ENCODE results near the gene COX7A1.
A peak's percentile ranks its signal among the peaks of the same experiment; 100 is the strongest.
"Not testable (repeated sequence)": the region's sequence is repeated elsewhere in the genome, so short reads cannot be mapped to it uniquely, and the experiment has no call there.

The COX7A1 gene

DNA sequence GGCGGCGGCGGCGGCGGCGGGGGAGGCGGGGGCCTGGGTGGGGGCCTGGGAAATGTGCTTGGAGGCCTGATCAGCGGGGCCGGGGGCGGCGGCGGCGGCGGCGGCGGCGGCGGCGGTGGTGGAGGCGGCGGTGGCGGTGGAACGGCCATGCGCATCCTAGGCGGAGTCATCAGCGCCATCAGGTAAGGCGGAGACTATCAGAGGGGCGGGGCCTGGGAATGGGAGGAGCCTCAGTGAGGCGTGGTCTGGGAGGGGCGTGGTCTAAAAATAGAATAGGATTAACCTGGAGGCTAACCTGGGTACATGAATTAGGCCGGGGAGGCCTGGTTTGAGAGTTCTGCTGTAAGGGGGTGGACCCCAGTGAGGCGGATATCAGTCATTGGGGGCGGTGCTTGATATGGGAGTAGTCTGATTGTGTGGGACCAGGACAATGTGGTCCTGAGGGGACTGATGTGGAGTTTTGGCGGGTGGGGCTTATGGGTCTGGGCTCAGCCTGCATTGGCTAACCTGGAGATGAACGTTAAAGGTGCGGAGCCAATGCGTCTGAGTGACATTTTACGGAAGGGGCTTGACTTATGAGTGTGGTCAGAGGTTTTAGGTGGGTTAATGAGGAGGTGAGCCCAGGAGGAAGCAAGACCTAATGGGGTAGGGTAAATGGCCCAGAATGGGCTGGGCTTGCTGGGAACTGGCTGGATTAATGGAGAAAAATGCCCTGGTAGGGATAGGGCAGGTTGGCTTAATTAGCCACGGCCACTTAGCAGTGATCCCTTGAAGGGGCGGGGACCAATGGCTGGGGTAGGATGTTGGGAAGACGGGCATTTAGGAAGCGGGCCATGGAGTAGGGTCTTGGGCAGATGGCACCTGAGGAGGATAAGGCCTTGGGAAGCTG is 11.0 kb downstream of the COX7A1 start:
- DNase-seq (ENCODE audit: low spot score): peak; percentile 75

DNA sequence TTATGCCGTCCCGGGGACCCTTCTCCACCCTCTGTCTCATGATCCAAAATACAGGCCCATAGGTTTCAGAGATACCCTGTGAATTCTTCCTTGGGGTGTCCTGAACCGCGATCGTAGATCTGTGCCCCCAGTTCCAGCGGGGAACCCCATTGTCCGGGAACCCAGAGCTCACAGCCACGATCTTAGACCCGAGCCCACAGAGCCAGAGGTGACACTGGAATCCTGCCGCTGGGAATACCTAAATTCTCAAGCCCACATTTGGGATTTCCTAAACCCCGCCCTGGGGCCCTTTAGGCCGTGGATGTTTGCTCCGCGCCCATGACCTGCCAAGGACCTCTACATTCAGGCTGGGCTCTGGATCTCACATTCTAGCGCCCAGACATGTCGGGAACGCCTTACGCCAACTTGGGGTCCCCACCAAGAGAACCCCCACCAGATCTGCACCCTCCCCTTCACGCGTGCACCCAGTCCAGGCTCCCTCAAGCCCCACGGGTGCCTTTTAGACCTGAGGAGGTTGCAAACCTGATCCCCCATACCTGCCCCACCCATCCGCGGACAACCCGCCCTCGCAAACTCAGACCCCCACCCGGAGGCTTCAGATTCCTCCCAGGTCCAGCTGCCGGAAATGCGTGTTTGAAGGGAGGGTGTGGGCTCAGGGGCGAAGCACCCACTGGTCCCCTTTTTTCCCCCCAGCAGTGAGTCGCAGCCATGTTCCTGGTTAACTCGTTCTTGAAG is 11.8 kb downstream of the COX7A1 start:
- DNase-seq (ENCODE audit: low spot score): peak; percentile 57

- DNase-seq (ENCODE audit: low spot score): peak; percentile 96
These were observed 12.6 kb downstream of the COX7A1 start, which contains the start of gene CAPNS1 for GRCh38 chr19:36139473-36140303. Gene CAPNS1 (plus strand): TSS chr19:36140066. CDS start chr19:36141012, 946 bp downstream.

GRCh38 chr19:36139120-36139472 is 13.2 kb downstream of the COX7A1 start:
- DNase-seq (ENCODE audit: low spot score): no peak

DNA sequence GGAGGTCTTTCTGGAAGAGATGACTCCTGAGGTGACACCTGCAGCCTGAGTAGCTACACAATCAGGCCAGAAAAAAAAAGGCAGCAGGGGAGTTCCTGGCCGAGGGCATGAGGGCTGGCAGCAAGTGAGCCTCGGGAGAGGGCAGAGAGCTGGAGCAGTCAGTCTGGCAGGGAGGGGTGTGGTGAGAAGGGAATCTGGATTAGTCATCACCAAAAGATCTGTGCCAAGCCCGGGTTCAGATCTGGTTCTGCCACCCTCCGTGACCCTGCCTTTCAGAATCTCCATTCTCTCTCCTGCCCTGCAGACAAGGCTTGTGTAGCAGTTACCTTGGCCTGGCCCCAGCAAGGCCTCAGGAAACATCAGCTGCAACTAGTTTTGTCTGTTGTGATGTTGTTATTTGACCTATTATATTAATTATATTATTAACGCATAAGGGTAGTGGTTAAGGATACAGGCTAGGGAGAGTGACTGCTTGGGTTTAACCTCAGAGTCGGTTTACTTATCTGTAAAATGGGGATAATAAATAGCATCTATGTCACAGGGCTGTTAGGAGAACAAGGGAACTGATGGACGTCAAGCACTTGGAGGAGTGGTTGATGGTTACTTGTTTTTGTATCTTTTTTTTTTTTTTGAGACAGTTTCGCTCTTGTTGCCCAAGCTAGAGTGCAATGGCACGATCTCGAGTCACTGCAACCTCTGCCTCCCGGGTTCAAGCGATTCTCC is 15.1 kb downstream of the COX7A1 start:
- peak; percentile 62 for DNase-seq (ENCODE audit: low spot score)

DNA sequence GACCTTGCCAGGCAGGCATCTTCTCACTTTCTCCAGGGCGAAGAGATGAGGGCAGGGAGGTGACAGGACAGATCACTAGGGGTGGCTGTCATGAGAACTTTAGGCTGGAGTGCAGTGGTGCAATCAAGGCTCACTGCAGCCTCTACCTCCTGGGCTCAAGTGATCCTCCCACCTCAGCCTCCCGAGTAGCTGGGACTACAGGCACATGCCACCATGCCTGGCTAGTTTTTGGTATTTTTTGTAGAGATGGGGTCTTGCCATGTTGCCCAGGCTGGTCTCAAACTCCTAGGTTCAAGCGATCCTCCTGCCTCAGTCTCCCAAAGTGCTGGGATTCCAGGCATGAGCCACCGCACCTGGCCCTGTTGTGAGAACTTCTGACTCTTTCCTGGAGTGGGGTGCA is 17.4 kb downstream of the COX7A1 start:
- DNase-seq (ENCODE audit: low spot score): not testable (repeated sequence)

- DNase-seq (ENCODE audit: low spot score): not testable (repeated sequence)
These were observed 21.0 kb downstream of the COX7A1 start for GRCh38 chr19:36131221-36131620.

- no peak for DNase-seq (ENCODE audit: low spot score)
These were observed 23.9 kb downstream of the COX7A1 start for GRCh38 chr19:36128392-36128736.

- no peak for DNase-seq (ENCODE audit: low spot score)
These were observed 26.7 kb downstream of the COX7A1 start for GRCh38 chr19:36125557-36125956.

DNA sequence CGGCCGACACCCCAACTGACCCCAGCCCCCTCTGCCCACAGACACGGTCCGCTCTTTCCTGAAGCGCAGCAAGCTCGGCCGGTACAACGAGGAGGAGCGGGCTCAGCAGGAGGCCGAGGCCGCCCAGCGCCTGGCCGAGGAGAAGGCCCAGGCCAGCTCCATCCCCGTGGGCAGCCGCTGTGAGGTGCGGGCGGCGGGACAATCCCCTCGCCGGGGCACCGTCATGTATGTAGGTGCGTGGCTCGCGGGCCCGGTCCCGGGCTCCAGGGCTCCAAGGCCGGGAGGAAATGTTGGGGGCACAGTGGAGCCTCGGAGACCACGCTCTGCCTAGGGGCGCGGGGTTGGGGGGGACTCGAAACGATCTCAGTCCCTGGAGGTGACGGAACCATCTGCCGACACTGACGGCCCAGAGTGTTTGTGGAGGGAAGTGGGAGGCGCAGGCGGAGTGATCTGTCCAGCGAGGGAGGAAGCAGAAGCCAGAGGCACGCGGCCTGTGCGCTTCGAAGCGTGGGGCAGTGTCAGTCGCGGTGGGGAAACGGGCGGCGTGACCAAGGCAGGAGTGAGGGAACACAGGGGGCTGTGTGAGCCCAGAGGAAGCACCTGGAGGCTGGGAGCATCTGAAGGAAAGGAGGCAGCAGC is 30.6 kb downstream of the COX7A1 start:
- DNase-seq (ENCODE audit: low spot score): no peak

DNA sequence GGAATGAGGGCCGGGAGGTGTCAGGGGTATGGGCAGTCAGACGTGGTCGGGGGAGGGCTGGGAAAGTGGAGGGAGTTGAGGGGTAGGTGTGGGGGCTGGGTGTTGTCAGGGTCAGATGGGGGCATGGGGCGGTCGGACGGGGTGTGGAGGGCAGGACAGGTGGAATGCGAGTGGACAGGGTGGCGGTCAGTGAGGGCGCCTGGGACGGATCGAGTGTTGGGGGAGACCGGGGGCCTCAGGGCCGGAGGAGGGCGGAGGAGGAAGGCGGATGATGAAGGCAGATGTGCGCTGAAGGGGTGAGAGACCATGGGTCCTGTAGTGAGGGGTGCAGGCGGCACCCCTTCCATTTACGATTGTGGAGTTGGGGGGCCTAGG is 31.3 kb downstream of the COX7A1 start:
- no peak for DNase-seq (ENCODE audit: low spot score)

DNA sequence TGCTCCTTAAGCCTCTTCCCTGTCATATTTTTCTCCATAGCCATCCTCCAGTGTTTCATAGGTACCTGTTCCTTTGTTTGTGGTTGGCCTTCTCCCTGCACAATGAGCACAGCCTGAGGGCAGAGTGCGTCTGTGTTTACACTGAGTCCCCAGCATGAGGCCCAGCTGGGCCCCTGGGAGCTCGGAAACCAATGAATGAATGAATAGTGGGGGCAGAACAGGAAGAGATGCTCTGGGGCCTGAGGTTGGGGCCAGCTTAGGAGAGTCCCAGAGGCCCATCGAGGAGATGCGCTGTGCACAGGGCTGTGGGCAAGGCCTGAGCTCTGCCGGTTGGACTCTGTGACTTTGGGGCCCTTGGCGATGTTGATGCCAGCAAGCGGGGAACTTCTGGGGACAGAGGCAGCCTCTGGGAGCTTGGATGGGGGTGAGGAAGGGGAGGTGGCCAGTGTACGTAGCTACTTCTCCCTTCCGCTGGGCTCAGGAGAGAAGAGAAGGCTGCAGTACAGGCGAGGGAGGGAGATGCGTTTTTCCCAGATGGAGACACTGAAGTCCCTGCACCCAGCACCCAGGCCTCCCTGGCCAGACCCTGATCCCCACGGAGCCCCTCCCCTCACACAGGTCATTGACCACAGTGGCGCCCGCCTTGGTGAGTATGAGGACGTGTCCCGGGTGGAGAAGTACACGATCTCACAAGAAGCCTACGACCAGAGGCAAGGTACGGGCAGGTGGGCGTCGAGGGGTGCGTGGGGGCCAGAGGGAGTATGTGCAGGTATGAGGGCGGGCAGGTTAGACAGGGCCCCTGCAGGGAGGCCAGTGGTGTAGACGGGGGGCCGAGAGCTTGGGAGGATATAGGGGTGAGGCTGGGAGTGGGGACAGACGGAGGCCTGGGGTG is 31.9 kb downstream of the COX7A1 start:
- DNase-seq (ENCODE audit: low spot score): no peak

- DNase-seq (ENCODE audit: low spot score): no peak
These were observed 36.0 kb downstream of the COX7A1 start for GRCh38 chr19:36116344-36116637.

GRCh38 chr19:36115453-36116343 is 36.5 kb downstream of the COX7A1 start, which contains the start of gene TBCB:
Gene TBCB (plus strand): TSS chr19:36115468. CDS start chr19:36115561, 93 bp downstream.
- peak; percentile 43 for DNase-seq (ENCODE audit: low spot score)

DNA sequence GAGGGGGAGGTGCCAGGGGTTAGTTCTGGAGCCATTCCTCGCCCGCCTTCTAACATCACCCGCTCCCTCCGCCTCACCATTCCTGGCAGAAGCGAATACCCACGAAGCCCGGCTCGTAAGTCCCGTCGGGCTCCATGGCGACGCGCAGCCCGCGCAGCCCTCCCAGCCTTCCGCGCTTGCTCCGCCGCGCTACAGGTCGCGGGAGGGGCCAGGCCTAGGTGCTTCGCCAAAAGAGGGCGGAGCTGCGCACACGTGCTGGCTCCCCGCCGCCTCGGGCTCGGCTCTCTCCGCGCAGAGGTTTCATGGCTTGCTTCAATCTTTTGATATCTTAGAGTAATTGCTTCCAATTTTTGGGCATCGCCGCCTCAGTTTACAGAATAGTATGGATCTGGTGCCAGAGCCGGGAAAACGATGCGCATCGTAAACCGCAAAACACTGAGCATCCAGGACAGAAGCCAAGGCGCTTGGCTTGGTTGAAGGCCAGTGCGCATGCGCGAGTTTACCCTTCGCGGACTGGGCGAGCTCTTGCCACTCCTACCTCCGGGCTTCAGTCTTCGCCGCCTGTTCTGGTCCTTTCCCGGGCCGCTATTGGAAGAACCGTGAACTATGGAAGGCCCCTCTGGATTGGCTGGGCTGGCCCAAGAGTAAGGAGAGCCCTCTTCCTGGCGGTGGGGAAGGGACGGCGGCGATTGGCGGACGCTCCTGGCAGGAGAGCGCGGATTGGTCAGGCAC is 37.4 kb downstream of the COX7A1 start, which contains the start of gene POLR2I:
TSS of gene POLR2I (minus strand) at position 155 of the 732 bp plus-strand sequence. CDS start at position 136, 19 bp downstream.
- peak; percentile 100 for DNase-seq (ENCODE audit: low spot score)

- DNase-seq (ENCODE audit: low spot score): peak; percentile 48
These were observed 38.1 kb downstream of the COX7A1 start for GRCh38 chr19:36113894-36114720.

DNA sequence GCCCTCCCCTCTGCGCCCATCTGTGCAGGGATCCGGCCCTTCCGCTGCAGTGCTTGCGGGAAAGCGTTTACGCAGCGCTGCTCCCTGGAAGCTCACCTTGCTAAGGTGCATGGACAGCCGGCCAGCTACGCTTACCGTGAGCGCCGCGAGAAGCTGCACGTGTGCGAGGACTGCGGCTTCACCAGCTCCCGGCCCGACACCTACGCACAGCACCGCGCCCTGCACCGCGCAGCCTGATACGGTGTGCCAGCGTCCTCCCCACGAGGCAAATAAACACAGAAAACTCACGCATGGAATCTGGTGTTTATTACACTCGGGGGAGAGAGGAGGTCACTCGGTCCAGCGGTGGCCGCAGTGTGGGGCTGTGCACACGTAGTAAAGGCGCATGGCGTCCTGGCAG is 38.8 kb downstream of the COX7A1 start:
- DNase-seq (ENCODE audit: low spot score): no peak

DNA sequence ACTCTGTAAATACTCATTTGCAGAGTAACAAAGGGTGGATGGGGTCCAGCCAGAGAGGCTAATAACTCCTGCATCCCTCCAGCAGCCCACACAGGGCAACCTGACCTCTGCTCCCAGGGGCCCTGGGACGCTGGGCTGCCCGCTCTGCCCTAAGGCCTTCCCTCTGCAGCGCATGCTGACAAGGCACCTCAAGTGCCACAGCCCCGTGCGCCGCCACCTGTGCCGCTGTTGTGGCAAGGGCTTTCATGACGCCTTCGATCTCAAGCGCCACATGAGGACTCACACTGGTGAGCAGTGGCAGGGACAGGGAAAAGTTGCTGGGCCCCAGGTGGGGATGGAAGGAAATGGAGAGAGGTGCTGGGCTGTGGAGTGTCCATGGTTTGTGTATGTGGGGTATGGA is 39.6 kb downstream of the COX7A1 start:
- DNase-seq (ENCODE audit: low spot score): no peak

All from RKO (cell line).